BJ (cell line): ENCODE measurements around the gene DISP2. TPM values are rescaled to one million over a fixed set of nuclear protein-coding genes. Genes with fewer than 3 reads are reported as not detected.

ENCODE experiments used
- CTCF ChIA-PET: fragments of 350-600 bp; formaldehyde crosslinking; extraction: SDS; loops from one replicate; lab custom pipeline; 2021; ENCODE audit warnings: antibody characterized with exemption, inconsistent platforms; lab: Yijun Ruan, JAX
- POLR2A ChIA-PET: fragments of 300-600 bp; sonication (Branson Sonifier 250); formaldehyde crosslinking; extraction: SDS; loops from one replicate; lab custom pipeline; 2021; ENCODE audit warnings: antibody characterized with exemption; lab: Charles Lee
- DNase-seq: peaks from one replicate; pipeline ENCODE4 v3.0.0-alpha.2; 2011; ENCODE audit warnings: low read depth
- H3K27me3 ChIP-seq: 2 replicates; pipeline ENCODE4 v1.6.0; 2011; ENCODE audit warnings: low read length; ENCODE audit not compliant: control insufficient read depth, insufficient read depth
- H3K36me3 ChIP-seq: 2 replicates; pipeline ENCODE4 v1.5.1; 2011; ENCODE audit warnings: low read length; ENCODE audit not compliant: control insufficient read depth, insufficient read depth
- H3K4me3 ChIP-seq: 2 replicates; pipeline ENCODE4 v1.5.1; 2011; ENCODE audit warnings: low read depth, mild to moderate bottlenecking, control low read depth, low read length
- CTCF ChIP-seq: IDR thresholded peaks from 2 replicates; pipeline ENCODE4 v1.5.1; 2011; ENCODE audit warnings: low read depth, mild to moderate bottlenecking, control low read depth, inconsistent platforms, low read length, moderate library complexity; ENCODE audit not compliant: insufficient read depth
- polyA plus RNA-seq: library from polyadenylated mRNA; depleted of rRNA; stranded (reverse); fragments of >200 nt; gene quantifications from 2 replicates; pipeline ENCODE4 v1.2.3, GENCODE V29; 2011

DISP2 gene
- polyA plus RNA-seq, 1 experiment, result 0.16 TPM

- ChIA-PET POLR2A (no interaction called here), CTCF (interaction anchor here (0.6 to 1.4 kb wide), 3 partner anchors 19 to 107 kb away, joined by 3 to 4 read pairs (median 3); no protein-coding TSS in a partner anchor)
- Histone ChIP-seq H3K4me3 (no peak overlapping the region), H3K36me3 (peaks cover 6% of the 10 kb centered on the region), H3K27me3 (no peaks in the 10 kb centered on the region)
- no peak for DNase-seq
- no peak for TF ChIP-seq CTCF
These were observed 28.5 kb downstream of the DISP2 start for GRCh38 chr15:40386480-40386879.

- DNase-seq, result no peak
- H3K4me3 ChIP-seq, result no peak overlapping the region
- H3K27me3 ChIP-seq, result no peaks in the 10 kb centered on the region
- H3K36me3 ChIP-seq, result peaks cover 10% of the 10 kb centered on the region
- TF ChIP-seq CTCF, result no peak
- POLR2A ChIA-PET, result no interaction called here
- CTCF ChIA-PET, result interaction anchor here (0.8 to 1.6 kb wide), 3 partner anchors 45 to 110 kb away, joined by 3 to 6 read pairs (median 3); no protein-coding TSS in a partner anchor
These were observed 31.2 kb downstream of the DISP2 start for GRCh38 chr15:40388941-40389823.

GRCh38 chr15:40389824-40390595, 32.0 kb downstream of the DISP2 start:
- TF ChIP-seq CTCF, result no peak
- DNase-seq, result no peak
- CTCF ChIA-PET, result interaction anchor here (0.8 to 1.6 kb wide), 5 partner anchors 21 to 111 kb away, joined by 3 to 6 read pairs (median 3); no protein-coding TSS in a partner anchor
- H3K36me3 ChIP-seq, result peaks cover 10% of the 10 kb centered on the region
- no peak overlapping the region for H3K4me3 ChIP-seq
- POLR2A ChIA-PET, result no interaction called here
- H3K27me3 ChIP-seq, result no peaks in the 10 kb centered on the region

- peaks cover 5% of the 10 kb centered on the region for H3K36me3 ChIP-seq
- ChIA-PET POLR2A (no interaction called here), CTCF (interaction anchor here (1.3 kb wide), 1 partner anchor 49 kb away, joined by 3 read pairs; no protein-coding TSS in a partner anchor)
- H3K27me3 ChIP-seq, result no peaks in the 10 kb centered on the region
- DNase-seq, result no peak
- no peak overlapping the region for H3K4me3 ChIP-seq
- no peak for TF ChIP-seq CTCF
These were observed 35.2 kb downstream of the DISP2 start for GRCh38 chr15:40392986-40393948.
